HepG2 (cell line): ENCODE measurements around the gene CYP19A1.

Source experiments
- EP300 ChIP-seq, 3 experiments: sonication (generic) in 1 of 3; formaldehyde crosslinking in 1 of 3; IDR thresholded peaks; 2 replicates each; pipeline versions ENCODE4 v1.5.1 to v1.6.1; 2011 to 2020; ENCODE audit warnings: low read depth in 2 of 3, low read length in 2 of 3, borderline replicate concordance in 1 of 3, improper control_type of control experiment in 1 of 3, mild to moderate bottlenecking in 1 of 3, missing genetic modification reagents in 1 of 3, moderate library complexity in 1 of 3
- EZH2 ChIP-seq: conservative IDR thresholded peaks from 2 replicates; pipeline ENCODE4 v1.6.1; 2012; ENCODE audit warnings: mild to moderate bottlenecking, low read depth, low read length, moderate library complexity
- NBN ChIP-seq: fragments of 450-650 bp; conservative IDR thresholded peaks from 2 replicates; pipeline ENCODE4 v1.6.1; 2017
- PRDM10 ChIP-seq: sonication (generic); formaldehyde crosslinking; IDR thresholded peaks from 2 replicates; pipeline ENCODE4 v1.4.0; 2020; ENCODE audit warnings: low read depth, missing genetic modification reagents
- ZNF143 ChIP-seq: sonication (generic); formaldehyde crosslinking; IDR thresholded peaks from 2 replicates; pipeline ENCODE4 v1.4.0; 2020; ENCODE audit warnings: missing genetic modification reagents

GRCh38 chr15:51184627-51185026, 153.8 kb downstream of the CYP19A1 start:
- TF ChIP-seq ZNF143 (no peak), NBN (no peak), EZH2 (no peak), EP300 (IDR thresholded peaks at IDR 0.05; ENCODE audit: low read depth in 2 of 2, low read length in 2 of 2) (no peak), EP300 (CRISPR knock-in tag; IDR thresholded peaks at IDR 0.05; ENCODE audit: borderline replicate concordance) (no peak), PRDM10 (CRISPR knock-in tag) (no peak)
